CD4-positive, alpha-beta T cell treated with Interleukin-15 for 4 hours (primary cell): ENCODE results near the gene SLC25A39.
A peak's percentile ranks its signal among the peaks of the same experiment; 100 is the strongest.
"Not testable (repeated sequence)": the region's sequence is repeated elsewhere in the genome, so short reads cannot be mapped to it uniquely, and the experiment has no call there.

Experiments used
- DNase-seq: peaks from one replicate; pipeline ENCODE4 v3.0.0-alpha.2; 2020; ENCODE audit warnings: low spot score

The SLC25A39 gene

DNA sequence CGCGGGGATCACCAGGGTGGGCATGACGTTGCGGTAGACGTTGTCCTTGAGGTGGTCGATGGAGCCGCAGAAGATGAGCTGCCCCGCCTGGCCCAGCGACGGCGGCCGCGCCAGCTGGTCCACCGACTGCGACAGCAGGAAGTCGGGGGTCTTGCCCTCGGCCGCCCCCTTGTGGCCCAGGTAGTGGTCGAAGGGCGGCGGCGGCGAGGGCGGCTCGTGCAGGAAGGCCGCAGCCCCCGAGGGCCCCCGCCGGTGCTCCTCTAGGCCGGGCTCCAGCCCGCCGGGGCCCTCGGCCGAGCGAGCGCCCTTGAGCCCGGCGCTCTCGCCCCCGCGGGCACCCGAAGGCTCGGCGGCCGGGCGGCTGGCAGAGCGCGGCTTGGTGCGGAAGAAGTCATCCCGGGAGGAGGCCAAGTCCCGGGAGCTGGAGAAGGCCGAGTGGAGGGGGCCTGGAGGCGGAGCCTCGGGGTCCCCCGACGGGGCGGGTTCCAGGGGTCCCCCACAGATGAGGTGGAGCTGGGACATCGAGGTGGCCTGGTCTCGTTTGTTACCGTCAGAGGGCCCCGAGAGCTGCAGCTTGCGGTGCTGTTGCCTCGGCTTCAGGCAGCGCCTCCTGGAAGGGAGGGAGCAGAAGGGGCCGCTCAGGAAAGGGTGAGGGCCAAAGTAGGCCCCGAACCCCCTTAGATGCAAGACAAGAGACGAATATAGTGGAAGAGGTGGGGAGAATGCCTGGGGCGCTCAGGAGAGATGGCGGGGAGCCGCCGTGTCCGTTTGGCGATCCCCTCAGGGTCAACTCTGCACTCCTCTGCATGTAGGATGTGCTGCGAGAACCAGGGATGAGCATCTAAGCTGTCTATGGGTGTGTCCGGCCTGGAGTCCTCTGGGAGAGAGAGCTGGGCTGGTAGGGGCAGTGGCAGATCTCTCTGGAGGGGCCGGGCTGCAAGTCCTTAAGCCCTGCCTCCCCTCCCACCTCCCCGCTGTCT, 30.2 kb upstream of the SLC25A39 start:
- peak; percentile 55 for DNase-seq

DNA sequence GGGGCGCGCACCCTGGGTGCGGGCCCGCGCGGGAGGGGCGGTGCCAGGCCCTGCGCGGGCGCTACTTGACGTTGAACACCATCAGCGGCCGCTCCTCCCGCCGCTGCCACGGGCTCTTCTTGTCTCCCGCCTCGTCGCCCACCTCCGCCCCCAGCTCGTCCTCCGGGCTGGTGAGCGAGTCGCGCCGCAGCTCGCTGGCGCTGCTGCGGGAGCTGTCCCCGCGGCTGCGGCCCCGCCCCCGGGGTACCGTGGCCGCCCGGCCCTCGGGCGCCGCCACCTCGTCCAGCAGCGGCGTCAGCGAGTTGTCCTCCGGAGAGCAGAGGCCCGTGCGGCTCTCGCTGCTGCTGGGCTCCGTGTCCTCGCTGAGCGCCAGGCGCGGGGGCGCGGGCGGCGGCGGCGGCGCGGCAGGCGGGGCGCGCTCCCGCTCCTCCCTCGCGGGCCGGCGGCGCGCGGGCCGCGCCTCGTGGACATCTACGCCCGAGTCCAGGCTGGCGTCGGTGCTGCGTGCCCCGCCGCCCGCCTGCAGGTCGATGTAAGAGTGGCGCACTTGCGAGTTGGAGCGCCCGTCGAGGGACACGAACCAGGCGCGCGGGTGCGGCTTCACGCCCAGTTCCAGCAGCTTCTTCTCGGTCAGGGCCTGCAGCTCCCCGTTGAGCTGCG, 29.2 kb upstream of the SLC25A39 start:
- DNase-seq = no peak

DNA sequence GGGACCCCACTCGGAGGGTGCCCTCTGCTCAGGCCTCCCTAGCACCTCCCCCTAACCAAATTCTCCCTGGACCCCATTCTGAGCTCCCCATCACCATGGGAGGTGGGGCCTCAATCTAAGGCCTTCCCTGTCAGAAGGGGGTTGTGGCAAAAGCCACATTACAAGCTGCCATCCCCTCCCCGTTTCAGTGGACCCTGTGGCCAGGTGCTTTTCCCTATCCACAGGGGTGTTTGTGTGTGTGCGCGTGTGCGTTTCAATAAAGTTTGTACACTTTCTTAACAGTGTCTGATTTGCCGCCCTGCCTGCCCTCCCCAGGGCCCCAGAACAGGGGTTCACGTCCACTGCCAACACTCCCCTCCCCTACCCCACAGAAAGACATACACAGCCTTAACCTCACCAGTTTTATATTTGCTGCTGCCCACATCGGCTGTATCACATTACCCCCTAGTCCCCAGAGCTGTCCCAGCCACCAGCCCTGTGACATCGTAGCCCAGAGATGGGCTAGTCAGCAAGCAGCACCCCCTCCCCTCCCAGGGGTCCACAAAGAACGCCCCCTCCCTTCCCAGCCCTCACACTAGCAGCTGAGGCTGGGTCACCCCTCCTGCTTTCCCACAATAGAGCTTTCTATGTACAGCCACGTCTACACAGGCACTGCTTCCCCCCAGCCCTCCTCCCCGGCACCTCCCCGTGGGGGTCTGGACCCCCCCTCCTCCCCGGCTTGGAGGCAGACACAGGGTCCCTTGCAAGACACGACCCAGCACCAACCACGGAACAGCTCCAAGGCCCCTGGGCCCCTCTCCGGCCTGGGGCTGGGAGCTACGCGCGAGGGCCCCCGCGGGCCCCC, 28.4 kb upstream of the SLC25A39 start:
- DNase-seq = no peak

DNA sequence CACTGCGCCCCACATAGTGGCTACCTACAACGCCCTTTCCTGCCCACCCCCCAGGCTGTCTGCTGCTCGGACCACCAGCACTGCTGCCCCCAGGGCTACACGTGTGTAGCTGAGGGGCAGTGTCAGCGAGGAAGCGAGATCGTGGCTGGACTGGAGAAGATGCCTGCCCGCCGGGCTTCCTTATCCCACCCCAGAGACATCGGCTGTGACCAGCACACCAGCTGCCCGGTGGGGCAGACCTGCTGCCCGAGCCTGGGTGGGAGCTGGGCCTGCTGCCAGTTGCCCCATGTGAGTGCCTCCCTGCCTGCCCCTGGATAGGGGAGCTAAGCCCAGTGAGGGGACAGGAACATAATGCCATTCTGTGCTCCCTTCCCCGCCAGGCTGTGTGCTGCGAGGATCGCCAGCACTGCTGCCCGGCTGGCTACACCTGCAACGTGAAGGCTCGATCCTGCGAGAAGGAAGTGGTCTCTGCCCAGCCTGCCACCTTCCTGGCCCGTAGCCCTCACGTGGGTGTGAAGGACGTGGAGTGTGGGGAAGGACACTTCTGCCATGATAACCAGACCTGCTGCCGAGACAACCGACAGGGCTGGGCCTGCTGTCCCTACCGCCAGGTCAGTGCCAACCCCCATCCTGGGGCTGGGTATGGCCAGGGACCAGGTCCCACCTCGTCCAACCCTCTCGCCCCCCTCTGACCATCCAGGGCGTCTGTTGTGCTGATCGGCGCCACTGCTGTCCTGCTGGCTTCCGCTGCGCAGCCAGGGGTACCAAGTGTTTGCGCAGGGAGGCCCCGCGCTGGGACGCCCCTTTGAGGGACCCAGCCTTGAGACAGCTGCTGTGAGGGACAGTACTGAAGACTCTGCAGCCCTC, 27.6 kb upstream of the SLC25A39 start:
- DNase-seq = no peak

DNA sequence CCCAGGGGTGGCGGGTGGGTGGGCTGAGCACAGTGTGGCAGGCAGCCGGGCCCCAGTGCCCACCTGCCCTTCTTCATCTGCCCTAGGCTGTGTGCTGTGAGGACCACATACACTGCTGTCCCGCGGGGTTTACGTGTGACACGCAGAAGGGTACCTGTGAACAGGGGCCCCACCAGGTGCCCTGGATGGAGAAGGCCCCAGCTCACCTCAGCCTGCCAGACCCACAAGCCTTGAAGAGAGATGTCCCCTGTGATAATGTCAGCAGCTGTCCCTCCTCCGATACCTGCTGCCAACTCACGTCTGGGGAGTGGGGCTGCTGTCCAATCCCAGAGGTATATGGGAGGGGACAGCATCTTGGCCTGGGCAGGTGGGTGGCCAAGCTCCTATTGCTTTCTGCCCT, 26.8 kb upstream of the SLC25A39 start:
- DNase-seq = no peak

DNA sequence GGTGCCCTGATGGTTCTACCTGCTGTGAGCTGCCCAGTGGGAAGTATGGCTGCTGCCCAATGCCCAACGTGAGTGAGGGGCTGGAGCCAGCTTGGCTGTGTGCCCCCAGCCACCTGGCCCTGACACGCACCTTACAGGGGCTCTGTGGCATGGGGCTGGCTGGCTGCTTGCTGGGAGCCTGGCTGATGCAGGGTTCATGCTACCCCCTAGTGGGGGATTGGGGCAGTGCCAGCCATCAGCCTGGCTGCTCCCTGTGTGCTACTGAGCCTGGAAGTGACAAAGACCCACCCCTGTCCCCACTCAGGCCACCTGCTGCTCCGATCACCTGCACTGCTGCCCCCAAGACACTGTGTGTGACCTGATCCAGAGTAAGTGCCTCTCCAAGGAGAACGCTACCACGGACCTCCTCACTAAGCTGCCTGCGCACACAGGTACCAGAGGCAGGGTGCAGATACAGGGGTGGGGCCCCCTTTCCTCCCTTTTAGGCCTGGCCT, 26.2 kb upstream of the SLC25A39 start:
- DNase-seq = peak; percentile 72

DNA sequence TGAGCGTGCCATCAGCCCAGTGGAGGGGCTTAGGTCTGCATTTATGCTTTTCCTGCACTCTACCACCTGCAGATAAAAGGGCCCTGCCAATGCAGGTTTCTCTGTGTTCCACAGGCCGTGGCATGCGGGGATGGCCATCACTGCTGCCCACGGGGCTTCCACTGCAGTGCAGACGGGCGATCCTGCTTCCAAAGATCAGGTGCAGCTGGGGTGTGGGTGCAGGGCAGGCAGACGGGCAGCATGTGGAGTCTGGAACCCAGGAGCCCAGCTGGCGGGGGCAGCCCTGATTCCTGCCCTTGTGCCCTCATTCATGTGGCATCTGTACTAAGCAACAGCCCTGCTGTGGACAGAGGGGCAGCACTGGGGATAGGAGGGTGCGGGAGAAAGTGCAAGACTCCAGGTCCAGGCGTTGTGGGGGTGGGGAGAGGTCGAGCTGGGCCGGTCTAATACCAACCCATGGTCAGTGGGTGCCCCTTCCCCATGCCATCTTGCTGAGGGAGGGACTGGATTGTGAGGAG, 25.0 kb upstream of the SLC25A39 start:
- DNase-seq = no peak

DNA sequence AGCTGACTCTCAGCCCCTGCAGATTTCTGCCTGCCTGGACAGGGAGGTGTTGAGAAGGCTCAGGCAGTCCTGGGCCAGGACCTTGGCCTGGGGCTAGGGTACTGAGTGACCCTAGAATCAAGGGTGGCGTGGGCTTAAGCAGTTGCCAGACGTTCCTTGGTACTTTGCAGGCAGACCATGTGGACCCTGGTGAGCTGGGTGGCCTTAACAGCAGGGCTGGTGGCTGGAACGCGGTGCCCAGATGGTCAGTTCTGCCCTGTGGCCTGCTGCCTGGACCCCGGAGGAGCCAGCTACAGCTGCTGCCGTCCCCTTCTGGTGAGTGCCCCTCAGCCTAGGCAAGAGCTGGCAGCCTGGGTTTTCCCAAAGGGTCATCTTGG, 24.4 kb upstream of the SLC25A39 start:
- DNase-seq = no peak

DNA sequence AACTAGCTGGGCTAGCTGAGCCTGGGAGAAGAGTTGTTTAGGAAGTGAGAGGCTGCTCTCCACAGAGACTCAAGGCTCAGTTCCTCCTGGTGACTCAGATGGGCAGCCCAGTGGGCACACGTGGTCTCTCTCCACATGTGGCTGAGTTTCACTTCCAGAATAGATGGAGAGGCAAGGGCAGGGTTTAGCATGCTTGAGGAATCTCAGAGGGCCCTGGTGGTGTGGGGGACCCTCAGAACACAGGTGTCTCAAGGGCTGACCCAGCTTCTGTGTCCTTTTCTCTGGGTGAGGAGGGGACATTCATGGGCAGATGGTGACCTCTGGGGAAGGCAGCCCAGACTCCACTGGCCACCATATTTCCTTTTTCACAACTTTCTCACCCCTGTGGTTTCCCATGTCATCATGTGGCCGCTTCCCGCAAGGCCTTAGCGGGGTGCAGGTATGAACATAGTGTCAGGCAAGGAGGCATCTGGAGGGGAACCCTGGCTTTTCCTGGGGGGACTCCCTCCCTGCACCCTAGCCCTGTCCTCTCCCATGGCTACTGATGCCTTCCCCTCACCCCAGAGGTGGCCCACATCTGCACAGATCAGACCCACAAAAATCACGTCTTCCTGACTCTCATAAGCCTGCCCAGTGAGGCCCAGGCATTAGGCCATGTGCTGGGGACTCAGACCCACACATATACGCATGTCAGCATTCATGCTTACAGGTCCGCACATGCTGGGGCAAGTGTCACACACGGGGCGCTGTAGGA, 23.8 kb upstream of the SLC25A39 start:
- peak; percentile 10 for DNase-seq

DNA sequence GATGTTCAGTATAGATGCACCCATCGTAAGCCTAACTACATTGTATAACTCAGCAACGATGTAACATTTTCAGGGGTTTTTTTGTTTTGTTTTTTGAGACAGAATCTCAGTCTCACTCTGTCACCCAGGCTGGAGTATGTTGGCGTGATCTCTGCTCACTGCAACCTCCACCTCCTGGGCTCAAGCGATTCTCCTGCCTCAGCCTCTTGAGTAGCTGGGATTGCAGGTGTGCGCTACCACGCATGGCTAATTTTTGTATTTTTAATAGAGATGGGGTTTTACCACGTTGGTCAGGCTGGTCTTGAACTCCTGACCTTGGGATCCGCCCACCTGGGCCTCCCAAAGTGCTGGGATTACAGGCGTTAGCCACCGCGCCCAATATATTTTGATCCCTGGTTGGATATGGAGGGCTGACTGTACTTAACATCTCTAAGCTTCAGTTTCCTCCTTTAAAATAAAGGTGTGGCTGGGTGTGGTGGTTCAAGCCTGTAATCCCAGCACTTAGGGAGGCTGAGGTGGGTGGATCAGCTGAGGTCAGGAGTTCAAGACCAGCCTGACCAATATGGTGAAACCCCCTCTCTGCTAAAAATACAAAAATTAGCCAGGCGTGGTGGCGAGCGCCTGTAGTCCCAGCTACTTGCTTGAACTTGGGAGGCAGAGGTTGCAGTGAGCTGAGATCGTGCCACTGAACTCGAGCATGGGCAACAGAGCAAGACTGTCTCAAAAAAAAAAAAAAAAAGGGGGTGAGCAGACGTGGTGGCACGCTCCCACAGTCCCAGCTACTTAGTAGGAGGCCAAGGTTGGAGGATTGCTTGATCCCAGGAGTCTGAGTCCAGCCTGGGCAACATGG, 22.8 kb upstream of the SLC25A39 start:
- DNase-seq = not testable (repeated sequence)

DNA sequence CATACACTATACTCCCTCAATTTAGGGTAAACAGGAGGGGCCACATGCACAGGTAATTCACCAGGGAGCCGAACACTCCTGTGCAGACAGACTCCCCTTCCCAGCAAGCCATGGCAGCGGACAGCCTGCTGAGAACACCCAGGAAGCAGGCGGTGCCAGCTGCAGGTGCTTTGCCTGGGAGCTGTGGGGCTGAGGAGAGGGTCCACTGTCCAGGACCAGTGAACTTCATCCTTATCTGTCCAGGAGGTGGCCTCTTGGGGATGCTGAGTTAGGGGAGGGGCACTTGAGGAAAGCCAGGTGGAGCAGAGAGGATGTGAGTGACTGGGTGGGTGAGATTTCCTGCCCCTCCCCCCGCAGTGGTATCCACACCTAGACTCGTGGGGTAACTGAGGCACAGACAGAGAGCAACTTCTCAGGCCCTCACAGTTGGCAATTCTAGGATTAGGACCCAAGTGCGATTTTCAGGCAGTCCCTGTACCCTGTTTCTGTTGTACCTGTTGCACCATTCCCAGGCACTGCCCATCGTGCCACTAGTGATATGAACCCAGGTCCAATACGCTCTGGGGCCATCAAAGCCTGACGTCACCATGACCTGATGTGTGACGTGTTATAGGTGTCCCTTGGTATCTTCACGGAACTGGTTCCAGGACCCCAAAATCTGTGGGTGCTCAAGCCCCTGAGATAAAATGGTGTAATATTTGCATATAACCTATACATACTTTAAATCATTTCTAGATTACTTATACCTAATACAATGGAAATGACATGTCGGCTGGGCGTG, 21.6 kb upstream of the SLC25A39 start:
- no peak for DNase-seq

DNA sequence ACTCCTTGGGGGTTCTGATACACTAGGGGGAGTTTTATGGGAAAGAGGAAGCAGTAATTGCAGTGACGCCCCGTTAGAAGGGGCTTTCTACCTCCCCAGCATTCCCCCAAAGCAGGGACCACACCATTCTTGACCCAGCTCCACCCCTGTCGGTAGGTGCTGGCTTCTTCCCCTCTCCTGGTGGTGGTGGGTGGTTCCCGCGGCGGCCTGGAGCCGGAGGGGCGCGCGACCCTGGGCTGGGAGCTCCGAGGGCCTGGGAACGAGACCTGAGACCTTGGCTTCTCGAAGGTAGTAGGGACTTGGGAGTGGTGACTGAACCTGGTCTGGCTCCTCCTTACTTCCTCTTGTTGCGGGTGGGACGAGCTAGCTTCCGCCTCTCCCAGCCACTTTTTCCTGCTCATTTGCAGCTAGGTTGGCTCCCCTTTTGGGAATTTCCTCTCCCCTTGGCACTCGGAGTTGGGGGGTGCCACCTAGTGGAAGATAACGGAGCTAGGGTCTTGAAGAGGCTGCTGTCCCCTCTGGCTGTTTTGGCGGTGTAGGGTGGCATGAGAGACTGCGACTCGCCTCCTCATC, 20.9 kb upstream of the SLC25A39 start:
- peak; percentile 46 for DNase-seq

DNA sequence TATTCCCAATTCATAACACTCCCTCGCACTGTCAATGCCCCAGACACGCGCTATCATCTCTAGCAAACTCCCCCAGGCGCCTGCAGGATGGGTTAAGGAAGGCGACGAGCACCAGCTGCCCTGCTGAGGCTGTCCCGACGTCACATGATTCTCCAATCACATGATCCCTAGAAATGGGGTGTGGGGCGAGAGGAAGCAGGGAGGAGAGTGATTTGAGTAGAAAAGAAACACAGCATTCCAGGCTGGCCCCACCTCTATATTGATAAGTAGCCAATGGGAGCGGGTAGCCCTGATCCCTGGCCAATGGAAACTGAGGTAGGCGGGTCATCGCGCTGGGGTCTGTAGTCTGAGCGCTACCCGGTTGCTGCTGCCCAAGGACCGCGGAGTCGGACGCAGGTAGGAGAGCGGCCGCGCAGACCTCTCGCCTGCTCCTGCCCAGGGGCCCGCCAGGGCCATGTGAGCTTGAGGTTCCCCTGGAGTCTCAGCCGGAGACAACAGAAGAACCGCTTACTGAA, 20.4 kb upstream of the SLC25A39 start, which contains the start of gene GRN:
TSS of gene GRN (plus strand) at position 364 of the 515 bp plus-strand sequence. CDS start 3,863 bp downstream, outside the sequence.
- DNase-seq = peak; percentile 89

DNA sequence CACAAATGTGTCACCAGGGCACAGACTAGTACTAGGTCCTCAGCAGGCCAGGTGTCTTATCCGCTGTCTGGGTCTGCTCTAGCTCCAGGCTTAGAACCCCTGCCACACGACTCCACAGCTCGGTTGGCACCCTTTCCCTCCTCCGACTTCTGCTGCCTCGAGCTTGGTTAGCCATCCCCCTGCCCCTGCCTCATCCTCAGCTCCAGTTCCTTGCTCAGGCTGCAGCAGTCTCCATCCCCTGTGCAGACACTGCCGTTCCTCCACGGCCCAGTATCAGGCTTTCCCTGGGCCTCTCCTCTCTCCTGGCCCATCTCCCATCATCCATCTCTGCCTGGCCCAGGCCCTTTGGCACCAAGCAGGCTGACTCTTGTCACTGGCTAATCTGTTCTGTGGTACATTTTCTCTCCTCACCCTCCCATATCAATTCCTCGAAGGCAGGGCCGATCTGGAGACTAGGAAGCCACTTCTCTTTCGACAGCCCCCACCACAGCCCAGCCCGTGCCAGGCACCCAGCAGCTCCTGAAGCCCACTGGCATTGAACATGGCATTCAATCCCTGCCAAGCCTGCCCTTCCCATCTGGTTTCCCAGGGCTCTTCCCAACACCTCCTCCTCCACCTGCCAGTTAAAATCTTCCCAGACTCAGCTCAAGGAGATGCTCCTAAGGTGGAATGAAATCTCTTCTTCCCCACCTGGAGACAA, 19.0 kb upstream of the SLC25A39 start:
- no peak for DNase-seq

DNA sequence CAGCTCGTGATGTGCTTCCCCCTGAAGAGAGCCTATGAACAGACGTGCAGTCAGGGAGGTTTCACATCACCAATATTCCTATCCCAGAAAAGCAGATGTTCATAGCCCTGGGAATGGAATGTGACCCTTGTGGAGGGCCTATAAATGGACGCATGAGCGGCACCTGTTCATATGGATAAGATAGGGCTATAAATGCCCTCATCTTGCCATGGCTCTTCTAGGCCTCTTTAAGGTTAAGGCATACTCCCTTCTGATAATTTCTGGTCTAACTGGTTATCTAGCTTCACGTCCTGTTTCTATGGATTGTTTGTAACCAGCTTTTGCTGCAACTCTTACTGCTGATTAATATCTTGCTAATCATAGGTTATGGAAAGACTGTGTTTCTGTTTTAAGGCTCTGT, 15.9 kb upstream of the SLC25A39 start:
- not testable (repeated sequence) for DNase-seq

DNA sequence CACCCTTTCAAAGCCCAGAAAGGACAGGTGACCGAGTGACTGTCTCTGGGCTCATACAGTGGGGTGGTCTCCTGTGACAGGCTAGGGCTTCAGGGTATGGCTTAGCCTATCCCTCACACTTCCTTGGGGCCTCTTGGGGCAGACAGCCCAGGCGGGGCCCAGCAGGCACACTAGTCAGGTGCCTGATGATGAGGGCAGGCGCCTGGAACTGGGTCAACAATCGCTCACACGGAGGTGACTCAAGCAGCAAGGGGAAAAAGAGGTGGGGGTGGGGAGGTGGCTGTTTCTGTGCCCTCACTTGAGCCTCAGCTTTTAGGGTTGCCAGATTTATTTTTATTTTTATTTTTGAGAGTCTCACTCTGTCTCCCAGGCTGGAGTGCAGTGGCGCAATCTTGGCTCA, 14.1 kb upstream of the SLC25A39 start:
- no peak for DNase-seq

DNA sequence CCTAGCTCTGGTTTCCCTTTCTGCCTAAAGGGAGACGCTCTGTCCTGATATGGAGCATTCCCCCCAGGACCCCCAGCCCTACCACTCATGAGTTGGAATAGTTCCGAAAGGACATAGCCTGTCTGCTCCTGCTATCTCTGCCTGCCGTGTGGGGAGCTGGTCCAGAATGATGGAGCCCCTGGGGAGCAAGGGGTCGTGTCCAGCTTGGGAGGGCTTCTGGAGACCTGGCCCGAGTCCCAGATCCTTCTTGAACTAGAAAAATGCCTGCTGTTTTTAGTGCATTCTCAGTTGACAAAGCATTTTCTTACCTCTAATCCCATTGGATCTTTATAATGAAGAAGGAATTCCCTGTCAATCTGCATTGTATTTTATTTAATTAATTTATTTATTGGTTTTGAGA, 11.3 kb upstream of the SLC25A39 start:
- DNase-seq = no peak
